ENCODE results near the gene MGLL.
"Not testable (repeated sequence)": the region's sequence is repeated elsewhere in the genome, so short reads cannot be mapped to it uniquely, and the experiment has no call there.

The MGLL gene

GRCh38 chr3:127707851-127708411 is 114.4 kb downstream of the MGLL start:
- Histone ChIP-seq H3K27ac (no peak overlapping the region), H3K9me3 (ENCODE audit: low read depth, low read length) (no peaks in the 10 kb centered on the region), H3K9ac (ENCODE audit: insufficient read length) (no peak overlapping the region), H3K36me3 (ENCODE audit: insufficient read depth, low read length) (no peaks in the 10 kb centered on the region), H3K4me3 (no peak overlapping the region)
- no peak for TF ChIP-seq POLR2AphosphoS5 (IDR thresholded peaks at IDR 0.05; ENCODE audit: borderline replicate concordance, low read depth, low read length)
- no peak for TF ChIP-seq EZH2 (IDR thresholded peaks at IDR 0.05)
- no peak for TF ChIP-seq FOXP2 (optimal IDR thresholded peaks at IDR 0.05; ENCODE audit: control extremely low read depth, extremely low read length, insufficient read depth)
- no peak for DNase-seq (ENCODE audit: low read depth, low spot score)

- no peaks in the 10 kb centered on the region for H3K9me3 ChIP-seq (ENCODE audit: low read depth, low read length)
- no peak for TF ChIP-seq EZH2 (IDR thresholded peaks at IDR 0.05)
- TF ChIP-seq POLR2AphosphoS5 (IDR thresholded peaks at IDR 0.05; ENCODE audit: borderline replicate concordance, low read depth, low read length), result no peak
- no peak for TF ChIP-seq FOXP2 (optimal IDR thresholded peaks at IDR 0.05; ENCODE audit: control extremely low read depth, extremely low read length, insufficient read depth)
- H3K9ac ChIP-seq (ENCODE audit: insufficient read length), result no peak overlapping the region
- no peak overlapping the region for H3K27ac ChIP-seq
- H3K36me3 ChIP-seq (ENCODE audit: insufficient read depth, low read length), result no peaks in the 10 kb centered on the region
- no peak for DNase-seq (ENCODE audit: low read depth, low spot score)
- no peak overlapping the region for H3K4me3 ChIP-seq
Measured at GRCh38 chr3:127706785-127707351, 115.4 kb downstream of the MGLL start.

- DNase-seq (ENCODE audit: low read depth, low spot score), result no peak
- TF ChIP-seq FOXP2 (optimal IDR thresholded peaks at IDR 0.05; ENCODE audit: control extremely low read depth, extremely low read length, insufficient read depth) (no peak), EZH2 (IDR thresholded peaks at IDR 0.05) (no peak), POLR2AphosphoS5 (IDR thresholded peaks at IDR 0.05; ENCODE audit: borderline replicate concordance, low read depth, low read length) (no peak)
- Histone ChIP-seq H3K27ac (no peak overlapping the region), H3K4me3 (no peak overlapping the region), H3K9me3 (ENCODE audit: low read depth, low read length) (no peaks in the 10 kb centered on the region), H3K9ac (ENCODE audit: insufficient read length) (no peak overlapping the region), H3K36me3 (ENCODE audit: insufficient read depth, low read length) (no peaks in the 10 kb centered on the region)
Measured at GRCh38 chr3:127706312-127706711, 116.0 kb downstream of the MGLL start.

GRCh38 chr3:127704840-127705239 is 117.5 kb downstream of the MGLL start:
- H3K4me3 ChIP-seq; H3K36me3 ChIP-seq (ENCODE audit: insufficient read depth, low read length); H3K9me3 ChIP-seq (ENCODE audit: low read depth, low read length); H3K9ac ChIP-seq (ENCODE audit: insufficient read length); DNase-seq (ENCODE audit: low read depth, low spot score); H3K27ac ChIP-seq: not testable (repeated sequence)

GRCh38 chr3:127702151-127702578 is 120.2 kb downstream of the MGLL start:
- H3K27ac ChIP-seq, result no peak overlapping the region
- no peak for DNase-seq (ENCODE audit: low read depth, low spot score)

GRCh38 chr3:127701280-127701911 is 120.9 kb downstream of the MGLL start:
- DNase-seq (ENCODE audit: low read depth, low spot score), result no peak
- H3K9ac ChIP-seq (ENCODE audit: insufficient read length), result no peak overlapping the region
- H3K36me3 ChIP-seq (ENCODE audit: insufficient read depth, low read length), result no peaks in the 10 kb centered on the region
- TF ChIP-seq POLR2AphosphoS5 (IDR thresholded peaks at IDR 0.05; ENCODE audit: borderline replicate concordance, low read depth, low read length), result no peak
- no peak for TF ChIP-seq FOXP2 (optimal IDR thresholded peaks at IDR 0.05; ENCODE audit: control extremely low read depth, extremely low read length, insufficient read depth)
- no peak for TF ChIP-seq EZH2 (IDR thresholded peaks at IDR 0.05)
- H3K9me3 ChIP-seq (ENCODE audit: low read depth, low read length), result no peaks in the 10 kb centered on the region
- H3K4me3 ChIP-seq, result no peak overlapping the region
- no peak overlapping the region for H3K27ac ChIP-seq

More at GRCh38 chr3:127702151-127702578, 120.2 kb downstream of the MGLL start:
- Histone ChIP-seq H3K9me3 (ENCODE audit: low read depth, low read length) (no peaks in the 10 kb centered on the region), H3K36me3 (ENCODE audit: insufficient read depth, low read length) (no peaks in the 10 kb centered on the region), H3K4me3 (no peak overlapping the region), H3K9ac (ENCODE audit: insufficient read length) (no peak overlapping the region)
- TF ChIP-seq FOXP2 (optimal IDR thresholded peaks at IDR 0.05; ENCODE audit: control extremely low read depth, extremely low read length, insufficient read depth), result no peak
- TF ChIP-seq POLR2AphosphoS5 (IDR thresholded peaks at IDR 0.05; ENCODE audit: borderline replicate concordance, low read depth, low read length), result no peak
- no peak for TF ChIP-seq EZH2 (IDR thresholded peaks at IDR 0.05)

GRCh38 chr3:127700406-127700805 is 121.9 kb downstream of the MGLL start:
- no peak for DNase-seq (ENCODE audit: low read depth, low spot score)
- no peak overlapping the region for H3K4me3 ChIP-seq
- no peak overlapping the region for H3K9ac ChIP-seq (ENCODE audit: insufficient read length)
- TF ChIP-seq FOXP2 (optimal IDR thresholded peaks at IDR 0.05; ENCODE audit: control extremely low read depth, extremely low read length, insufficient read depth) (no peak), POLR2AphosphoS5 (IDR thresholded peaks at IDR 0.05; ENCODE audit: borderline replicate concordance, low read depth, low read length) (no peak), EZH2 (IDR thresholded peaks at IDR 0.05) (no peak)
- H3K36me3 ChIP-seq (ENCODE audit: insufficient read depth, low read length), result no peaks in the 10 kb centered on the region
- no peaks in the 10 kb centered on the region for H3K9me3 ChIP-seq (ENCODE audit: low read depth, low read length)
- no peak overlapping the region for H3K27ac ChIP-seq

GRCh38 chr3:127699416-127700300 is 122.7 kb downstream of the MGLL start:
- H3K9ac ChIP-seq (ENCODE audit: insufficient read length), result no peak overlapping the region
- no peaks in the 10 kb centered on the region for H3K36me3 ChIP-seq (ENCODE audit: insufficient read depth, low read length)
- no peak overlapping the region for H3K4me3 ChIP-seq
- no peak for TF ChIP-seq EZH2 (IDR thresholded peaks at IDR 0.05)
- no peak for TF ChIP-seq FOXP2 (optimal IDR thresholded peaks at IDR 0.05; ENCODE audit: control extremely low read depth, extremely low read length, insufficient read depth)
- TF ChIP-seq POLR2AphosphoS5 (IDR thresholded peaks at IDR 0.05; ENCODE audit: borderline replicate concordance, low read depth, low read length), result no peak
- no peaks in the 10 kb centered on the region for H3K9me3 ChIP-seq (ENCODE audit: low read depth, low read length)
- H3K27ac ChIP-seq, result no peak overlapping the region
- DNase-seq (ENCODE audit: low read depth, low spot score), result no peak

Measured in SK-N-MC (cell line).